Ascending aorta (tissue), 2 donors: ENCODE results near the gene IL3. TPM values are rescaled to one million over a fixed set of nuclear protein-coding genes. Genes with fewer than 3 reads are reported as not detected.

ENCODE experiments used
- DNase-seq, 2 donors: peaks; one replicate each; pipeline ENCODE4 v3.0.0-alpha.2; 2019; ENCODE audit warnings: low spot score in 2 of 2
- H3K27ac ChIP-seq, 2 donors: fragments of 200-600 bp; sonication (generic); one replicate each; pipeline ENCODE4 v1.5.1; 2016 to 2017; ENCODE audit warnings: mild to moderate bottlenecking in 1 of 2
- H3K27me3 ChIP-seq: fragments of 200-600 bp; sonication (generic); one replicate; pipeline ENCODE4 v1.5.1; 2017
- H3K36me3 ChIP-seq, 2 donors: fragments of 200-600 bp; sonication (generic); one replicate each; pipeline ENCODE4 v1.5.1; 2016
- H3K4me1 ChIP-seq, 2 donors: fragments of 200-600 bp; sonication (generic); one replicate each; pipeline ENCODE4 v1.5.1; 2016 to 2017; ENCODE audit warnings: mild to moderate bottlenecking in 1 of 2
- H3K4me3 ChIP-seq, 2 donors: fragments of 200-600 bp; sonication (generic); one replicate each; pipeline ENCODE4 v1.5.1; 2016 to 2017; ENCODE audit warnings: mild to moderate bottlenecking in 1 of 2
- H3K9me3 ChIP-seq, 2 donors: fragments of 200-600 bp; sonication (generic); one replicate each; pipeline ENCODE4 v1.5.1; 2016
- CTCF ChIP-seq, 3 experiments: fragments of 200-600 bp in 2 of 3; fragments of 450-650 bp in 1 of 3; sonication (generic) in 2 of 3; IDR thresholded peaks; one replicate each; pipeline ENCODE4 v1.5.1; 2016 to 2019; ENCODE audit warnings: antibody characterized with exemption in 3 of 3, mild to moderate bottlenecking in 1 of 3, moderate library complexity in 1 of 3
- intact Hi-C: fragments of 100-400 bp; cut with DNase I; formaldehyde crosslinking; loops from one replicate; pipeline ENCODE4 v1.15.1; 2023
- total RNA-seq: library from RNA; depleted of rRNA; stranded (reverse); fragments of >200 nt; gene quantifications from one replicate; pipeline ENCODE4 v1.1.0, GENCODE V29; 2016

The IL3 gene
- total RNA-seq, 1 donor from 2014 or later, result not detected

GRCh38 chr5:132055441-132055807 lies 5.0 kb upstream of the IL3 start:
- no peak overlapping the region for H3K27ac ChIP-seq
- H3K36me3 ChIP-seq, result no peaks in the 10 kb centered on the region
- intact Hi-C loops, result no loop called here
- DNase-seq, result no peak
- H3K4me1 ChIP-seq, result no peaks in the 10 kb centered on the region
- H3K27me3 ChIP-seq, result no peaks in the 10 kb centered on the region
- H3K9me3 ChIP-seq, result no peaks in the 10 kb centered on the region
- no peak for TF ChIP-seq CTCF (IDR thresholded peaks at IDR 0.05)
- H3K4me3 ChIP-seq, result no peak overlapping the region

GRCh38 chr5:132055808-132056609 lies 4.4 kb upstream of the IL3 start:
- Histone ChIP-seq H3K36me3 (no peaks in the 10 kb centered on the region), H3K27me3 (no peaks in the 10 kb centered on the region), H3K4me1 (no peaks in the 10 kb centered on the region), H3K4me3 (no peak overlapping the region), H3K27ac (no peak overlapping the region), H3K9me3 (no peaks in the 10 kb centered on the region)
- DNase-seq, result peak in 1 of 2 donors; percentile 64
- TF ChIP-seq CTCF (IDR thresholded peaks at IDR 0.05), result no peak
- intact Hi-C loops, result no loop called here

GRCh38 chr5:132056610-132057497 lies 3.6 kb upstream of the IL3 start:
- Histone ChIP-seq H3K4me1 (no peaks in the 10 kb centered on the region), H3K27me3 (no peaks in the 10 kb centered on the region), H3K36me3 (no peaks in the 10 kb centered on the region), H3K9me3 (no peaks in the 10 kb centered on the region), H3K4me3 (no peak overlapping the region), H3K27ac (no peak overlapping the region)
- peak in 1 of 2 donors; percentile 56 for DNase-seq
- TF ChIP-seq CTCF (IDR thresholded peaks at IDR 0.05), result no peak
- intact Hi-C loops, result no loop called here

- no peak for DNase-seq
- intact Hi-C loops, result no loop called here
- H3K9me3 ChIP-seq, result no peaks in the 10 kb centered on the region
- TF ChIP-seq CTCF (IDR thresholded peaks at IDR 0.05), result no peak
- no peaks in the 10 kb centered on the region for H3K27me3 ChIP-seq
- no peak overlapping the region for H3K4me3 ChIP-seq
- H3K27ac ChIP-seq, result no peak overlapping the region
- no peaks in the 10 kb centered on the region for H3K4me1 ChIP-seq
- H3K36me3 ChIP-seq, result no peaks in the 10 kb centered on the region
Observed at GRCh38 chr5:132057498-132058255, 2.8 kb upstream of the IL3 start.

GRCh38 chr5:132058646-132059042 lies 1.8 kb upstream of the IL3 start:
- Histone ChIP-seq H3K27me3 (no peaks in the 10 kb centered on the region), H3K27ac (no peak overlapping the region), H3K36me3 (no peaks in the 10 kb centered on the region), H3K4me3 (no peak overlapping the region), H3K4me1 (no peaks in the 10 kb centered on the region), H3K9me3 (no peaks in the 10 kb centered on the region)
- intact Hi-C loops, result no loop called here
- no peak for DNase-seq
- no peak for TF ChIP-seq CTCF (IDR thresholded peaks at IDR 0.05)
